Subcutaneous adipose tissue (tissue), 4 donors: Measurements from ENCODE around the gene HOXD3. TPM values are rescaled to one million over a fixed set of nuclear protein-coding genes. Genes with fewer than 3 reads are reported as not detected.

ENCODE experiments used
- CTCF ChIP-seq: fragments of 450-650 bp; IDR thresholded peaks from one replicate; pipeline ENCODE4 v1.5.1; 2016; ENCODE audit warnings: low read depth, mild to moderate bottlenecking, control low read depth, antibody characterized with exemption, moderate library complexity
- total RNA-seq, 4 donors: library from RNA; depleted of rRNA; stranded (reverse); fragments of >200 nt; gene quantifications; one replicate each; pipeline ENCODE4 v1.1.0, GENCODE V29; 2016

The HOXD3 gene
- total RNA-seq, 4 donors from 2014 or later, result 1.3 to 23.0 (median 3.6) TPM

- no peak for TF ChIP-seq CTCF
Observed at GRCh38 chr2:176128172-176128981, 28.7 kb upstream of the HOXD3 start.

DNA sequence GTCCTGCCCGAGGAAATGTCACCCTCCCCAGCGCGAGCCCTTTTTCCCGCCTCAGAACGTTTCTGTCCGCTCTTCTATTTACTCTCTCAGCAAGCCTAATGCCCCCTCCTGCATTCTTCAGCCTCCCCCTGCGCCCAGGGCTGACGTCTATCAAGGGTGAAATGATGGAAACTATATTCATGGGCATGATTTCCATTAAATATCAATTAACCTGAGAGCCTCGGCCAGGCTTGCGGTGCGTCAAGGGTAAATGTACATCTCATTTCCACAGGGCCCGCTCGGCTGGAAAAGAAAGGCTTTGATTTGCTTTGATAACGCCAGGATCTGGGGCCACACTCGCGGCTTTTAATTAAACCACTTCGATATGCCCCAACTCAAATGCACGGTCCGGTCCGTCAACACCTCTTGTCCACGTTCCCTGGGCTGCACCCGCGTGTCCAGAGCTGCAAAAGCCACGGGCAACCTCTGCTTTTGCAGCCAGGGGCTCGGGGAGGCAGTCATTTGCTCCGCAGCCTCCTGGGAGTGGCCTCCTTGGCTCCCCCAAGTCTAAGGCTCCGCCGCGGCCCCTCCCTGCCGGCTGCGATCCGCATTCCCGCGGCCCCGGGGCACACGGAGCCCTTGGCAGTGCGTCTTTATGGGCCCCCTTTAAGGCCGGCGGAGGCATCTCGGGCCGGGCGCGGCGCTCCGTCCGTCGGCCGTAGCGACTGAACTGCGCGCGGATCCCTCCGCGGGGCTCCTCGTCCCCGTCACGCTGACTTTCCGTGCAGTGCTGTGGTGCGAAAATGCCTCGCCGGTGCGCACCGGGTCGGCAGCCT, 27.9 kb upstream of the HOXD3 start, which contains the start of gene HOXD8:
HOXD8 (plus strand) TSS at position 724 of the 815 bp plus-strand sequence. CDS start 662 bp downstream, outside the sequence.
- no peak for TF ChIP-seq CTCF

DNA sequence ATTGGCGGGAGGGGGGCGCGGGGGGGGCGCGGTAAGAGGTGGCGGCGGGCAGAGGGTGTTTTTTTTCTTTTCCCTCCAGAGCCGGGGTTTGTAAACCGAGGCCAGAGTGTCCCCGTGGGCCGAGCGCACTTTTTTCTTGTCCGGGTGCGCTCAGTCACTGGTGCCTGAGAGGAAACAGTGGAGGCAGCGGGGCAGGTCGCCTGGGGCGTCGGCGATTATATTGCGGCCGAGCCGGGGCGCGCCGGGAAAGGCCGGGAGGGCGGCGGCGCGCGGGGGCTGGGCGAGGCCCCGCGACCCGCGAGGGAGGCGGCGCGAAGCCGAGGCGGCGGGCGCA, 27.3 kb upstream of the HOXD3 start:
- TF ChIP-seq CTCF, result no peak

DNA sequence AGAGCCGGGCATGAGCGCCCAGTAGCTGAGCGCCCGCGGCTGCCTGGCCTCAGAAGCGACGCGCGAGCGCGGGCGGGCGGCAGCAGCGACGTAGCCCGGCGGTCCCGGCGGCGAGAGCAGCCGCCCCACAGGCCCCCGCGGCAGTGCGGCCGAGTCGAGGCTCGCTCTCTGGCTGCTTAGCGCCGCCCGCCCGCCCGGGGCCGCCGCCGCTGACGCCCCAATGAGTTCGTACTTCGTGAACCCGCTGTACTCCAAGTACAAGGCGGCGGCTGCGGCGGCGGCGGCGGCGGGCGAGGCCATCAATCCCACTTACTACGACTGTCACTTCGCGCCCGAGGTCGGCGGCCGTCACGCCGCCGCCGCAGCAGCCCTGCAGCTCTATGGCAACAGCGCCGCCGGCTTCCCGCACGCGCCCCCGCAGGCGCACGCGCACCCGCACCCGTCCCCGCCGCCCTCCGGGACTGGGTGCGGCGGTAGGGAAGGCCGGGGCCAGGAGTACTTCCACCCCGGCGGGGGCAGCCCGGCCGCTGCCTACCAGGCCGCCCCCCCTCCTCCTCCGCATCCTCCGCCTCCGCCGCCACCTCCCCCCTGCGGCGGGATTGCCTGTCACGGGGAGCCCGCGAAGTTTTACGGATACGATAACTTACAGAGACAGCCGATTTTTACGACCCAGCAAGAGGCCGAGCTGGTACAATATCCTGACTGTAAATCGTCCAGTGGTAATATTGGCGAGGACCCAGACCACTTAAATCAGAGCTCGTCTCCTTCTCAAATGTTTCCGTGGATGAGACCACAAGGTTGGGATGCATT, 26.8 kb upstream of the HOXD3 start:
- no peak for TF ChIP-seq CTCF

DNA sequence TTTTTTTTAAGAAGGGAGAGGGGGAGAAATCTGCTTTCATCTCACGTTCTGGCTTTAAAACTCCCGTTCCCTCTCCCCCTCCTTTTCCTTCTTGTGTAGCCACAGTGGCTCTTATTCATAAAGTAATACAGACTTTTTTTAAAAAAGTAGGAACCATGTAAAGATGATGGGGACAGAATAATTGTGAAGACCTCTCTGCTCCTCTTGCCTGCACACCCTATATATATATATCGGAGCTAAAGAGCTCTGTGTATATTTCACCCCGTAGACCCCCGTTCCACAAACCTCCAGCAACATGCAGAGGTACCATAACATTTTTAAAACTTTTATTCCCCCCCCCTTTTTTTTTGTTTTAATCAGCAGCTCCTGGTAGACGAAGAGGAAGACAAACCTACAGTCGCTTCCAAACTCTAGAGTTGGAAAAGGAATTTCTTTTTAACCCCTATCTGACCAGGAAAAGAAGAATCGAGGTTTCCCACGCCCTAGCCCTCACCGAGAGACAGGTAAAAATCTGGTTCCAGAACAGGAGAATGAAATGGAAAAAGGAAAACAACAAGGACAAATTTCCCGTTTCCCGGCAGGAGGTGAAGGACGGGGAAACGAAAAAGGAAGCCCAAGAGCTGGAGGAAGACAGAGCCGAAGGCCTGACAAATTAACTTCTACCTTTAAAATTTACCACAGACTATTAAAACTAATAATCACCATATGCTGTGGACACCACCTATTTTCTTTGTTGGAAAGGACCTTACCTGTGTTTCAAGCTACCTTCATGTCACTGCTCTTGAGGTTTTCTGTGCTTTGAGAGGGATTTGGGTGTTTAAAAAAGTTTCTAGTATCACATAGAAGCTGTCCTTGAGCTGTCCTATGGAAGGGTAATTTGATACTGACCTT, 25.9 kb upstream of the HOXD3 start:
- no peak for TF ChIP-seq CTCF

GRCh38 chr2:176131848-176132158, 25.3 kb upstream of the HOXD3 start:
- TF ChIP-seq CTCF, result no peak
